NCI-H2196 treated with DMSO at 0.1 percent for 48 hours (cell line): ENCODE results near the gene LRRC36.
A peak's percentile ranks its signal among the peaks of the same experiment; 100 is the strongest.

Source experiments
- DNase-seq: peaks from one replicate; lab custom pipeline; 2025; ENCODE audit not compliant: unreplicated experiment; lab: John Stamatoyannopoulos, UW

LRRC36 gene

DNA sequence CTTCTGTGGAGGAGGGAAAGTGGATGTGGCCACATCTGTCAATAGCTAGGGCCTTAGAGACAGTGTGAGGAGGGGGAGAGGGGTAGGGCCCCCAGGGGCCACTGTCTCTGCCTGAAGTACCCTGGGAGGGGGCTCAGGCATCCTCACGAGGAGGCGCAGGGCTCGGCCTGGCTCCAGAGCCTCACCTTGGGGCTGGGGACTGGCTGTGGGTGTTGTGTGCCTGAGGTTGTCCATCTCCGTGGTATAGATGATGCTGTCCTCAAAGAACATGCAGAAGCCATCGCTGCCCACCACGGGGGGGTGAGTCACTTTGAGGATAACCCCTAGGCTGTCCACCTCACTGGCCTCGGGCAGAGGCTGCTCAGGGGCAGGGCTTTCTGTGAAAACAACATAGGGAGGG is 35.2 kb upstream of the LRRC36 start:
- DNase-seq: no peak

DNA sequence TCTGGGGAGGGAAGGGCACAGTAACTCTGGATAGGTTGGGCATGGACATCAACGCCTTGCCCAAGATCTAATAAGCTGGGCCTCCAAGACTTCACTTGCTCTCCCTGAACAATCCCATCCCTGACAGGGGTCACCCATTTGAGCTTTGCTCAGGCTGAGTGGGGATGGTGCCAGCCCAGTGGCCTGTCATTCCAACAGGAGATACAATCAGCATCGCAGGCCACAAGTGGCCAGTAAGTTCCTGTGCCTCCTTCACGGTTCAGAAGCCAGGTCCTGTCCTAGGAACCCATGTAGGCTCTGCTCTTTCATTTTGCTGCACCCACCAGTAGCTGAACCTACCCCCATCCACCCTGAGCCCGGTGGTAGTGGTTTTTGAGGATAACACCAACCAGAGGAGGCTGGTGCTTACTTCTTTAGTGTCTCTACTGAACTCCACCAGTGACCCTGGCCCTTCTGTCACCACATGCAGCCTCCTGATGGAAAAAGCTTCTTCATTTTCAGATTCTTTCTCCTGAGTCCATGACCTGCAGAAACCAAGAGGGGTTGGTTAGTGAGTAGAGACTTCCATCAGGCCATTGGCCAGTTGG is 32.4 kb upstream of the LRRC36 start:
- no peak for DNase-seq

DNA sequence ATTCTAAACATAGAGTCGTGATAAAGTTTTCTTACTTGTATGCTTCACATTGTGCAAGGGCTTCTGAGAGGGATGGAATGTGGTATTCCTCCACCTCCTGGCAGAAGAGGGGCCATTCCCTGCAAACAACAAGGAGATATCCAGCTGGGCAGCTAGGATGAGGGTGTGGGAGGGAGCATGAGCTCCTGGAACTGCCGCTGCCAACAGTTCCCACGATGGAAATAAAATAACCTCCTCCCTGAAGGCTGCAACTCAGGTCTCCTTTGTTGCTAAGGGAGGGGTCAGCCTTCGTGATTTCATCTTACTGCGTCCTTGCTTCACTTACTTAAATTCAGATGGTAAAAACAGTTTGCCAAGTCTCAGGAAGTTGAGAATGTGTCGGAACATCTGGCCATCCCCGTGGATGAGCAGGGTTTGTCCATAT is 31.7 kb upstream of the LRRC36 start:
- DNase-seq: no peak

DNA sequence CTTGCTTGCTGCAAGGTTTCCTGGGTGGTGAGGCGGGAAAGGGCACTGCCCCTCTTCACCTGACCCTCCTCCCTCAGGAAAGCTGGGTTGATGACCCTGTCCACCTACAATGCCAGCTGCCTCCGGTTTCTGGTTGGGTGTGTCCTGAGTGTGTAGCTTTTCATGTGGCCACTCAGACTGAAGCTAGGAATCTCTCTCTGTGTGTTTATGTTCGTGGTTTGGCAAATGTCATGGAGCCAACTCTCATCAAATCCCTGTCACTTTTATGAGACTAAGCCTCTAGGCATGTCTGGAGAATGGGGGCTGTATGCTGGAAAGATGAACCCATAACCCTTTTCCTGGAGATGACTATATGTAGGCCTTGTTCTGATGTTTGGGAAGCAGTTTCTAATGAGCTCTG is 30.2 kb upstream of the LRRC36 start:
- DNase-seq: no peak

DNA sequence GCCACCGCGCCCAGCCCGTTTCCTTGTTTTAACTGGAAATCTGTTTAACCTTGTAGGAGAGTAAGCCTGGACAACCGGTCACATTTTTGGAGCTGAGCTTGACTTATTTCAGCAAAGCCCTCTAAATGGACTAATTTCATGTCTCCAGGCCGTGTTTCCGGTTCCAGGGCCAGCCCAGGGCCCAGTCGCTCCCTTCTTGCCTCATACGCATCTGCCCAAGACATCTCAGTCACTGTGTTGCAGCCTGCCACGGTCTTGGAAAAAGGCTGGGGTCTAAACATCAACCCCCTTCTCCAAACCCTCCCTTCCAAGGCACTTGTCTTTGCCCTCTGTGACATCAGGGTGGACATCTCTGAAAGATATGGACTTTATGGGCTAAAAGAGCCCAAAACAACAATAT is 28.3 kb upstream of the LRRC36 start:
- DNase-seq: no peak

DNA sequence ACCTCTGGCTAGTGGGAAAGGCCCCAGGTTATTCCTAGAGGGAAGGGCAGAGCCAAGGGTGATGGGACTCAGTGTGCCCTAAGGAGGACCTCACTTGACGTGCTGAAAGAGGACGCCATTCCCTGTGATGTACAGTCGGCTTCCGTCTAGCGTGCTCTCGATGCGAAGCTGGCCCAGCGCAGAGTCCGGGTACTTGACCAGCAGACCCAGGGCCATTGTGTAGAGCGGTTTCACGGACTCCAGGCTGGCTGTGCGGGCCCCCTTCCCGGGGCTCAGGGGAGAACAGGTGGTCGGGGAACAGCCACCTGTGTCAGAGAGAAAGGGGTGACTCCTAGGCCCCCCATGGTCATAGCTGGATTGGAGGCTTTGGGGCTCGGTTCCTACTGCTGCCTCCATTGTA is 27.3 kb upstream of the LRRC36 start:
- no peak for DNase-seq

DNA sequence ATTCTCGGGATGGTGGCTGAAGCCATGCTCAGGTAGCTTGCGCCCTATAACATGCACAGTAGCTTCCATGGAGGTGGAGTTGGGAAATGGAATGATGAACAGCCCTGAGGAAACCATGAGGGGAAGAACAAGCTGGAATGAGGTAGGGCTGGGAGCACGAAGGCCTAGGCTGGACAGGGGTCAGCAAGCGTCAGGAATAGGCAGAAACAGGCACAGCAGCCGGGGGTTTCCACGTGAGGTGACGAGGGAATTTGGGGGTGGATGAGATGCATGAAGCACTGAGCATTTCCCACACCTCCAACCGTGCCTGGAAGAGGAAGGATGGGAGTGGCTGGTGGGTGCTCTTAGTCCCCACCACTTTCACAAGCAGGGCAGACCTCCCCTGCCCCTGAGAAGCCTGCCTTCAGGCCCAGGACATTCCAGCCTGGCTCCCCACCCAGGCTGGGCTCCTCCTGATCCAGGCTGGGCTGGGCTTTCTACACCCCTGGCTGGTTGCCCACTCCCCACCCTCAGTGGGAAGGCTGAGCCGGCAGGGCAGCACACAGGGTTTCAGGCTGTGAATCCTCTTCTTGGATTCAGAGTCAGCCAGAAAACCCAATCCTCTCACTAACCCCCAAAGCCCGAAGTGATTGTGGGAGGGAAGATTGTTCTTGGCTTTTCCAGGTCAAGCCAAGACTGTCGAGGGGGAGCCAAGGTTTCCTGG is 25.4 kb upstream of the LRRC36 start:
- no peak for DNase-seq

DNA sequence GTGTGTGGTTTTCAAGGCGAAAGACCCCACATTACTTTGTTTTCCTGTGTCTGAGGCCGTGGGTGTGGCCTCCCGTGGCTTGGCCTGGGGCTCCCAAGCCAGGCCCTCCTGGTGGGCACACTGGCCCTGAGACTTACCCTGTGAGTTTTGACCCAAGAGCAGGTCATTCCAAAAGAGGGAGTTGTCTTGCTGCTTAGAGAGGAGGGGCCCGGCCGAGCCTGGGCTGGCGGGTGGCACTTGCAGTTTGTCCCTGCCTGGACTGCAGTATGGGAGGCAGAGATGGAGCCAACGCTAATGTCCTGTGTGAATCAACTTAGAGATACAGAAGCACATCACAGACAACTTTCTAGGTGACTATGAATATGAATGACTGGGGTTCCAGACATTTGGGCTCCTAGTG is 24.5 kb upstream of the LRRC36 start:
- DNase-seq: no peak

DNA sequence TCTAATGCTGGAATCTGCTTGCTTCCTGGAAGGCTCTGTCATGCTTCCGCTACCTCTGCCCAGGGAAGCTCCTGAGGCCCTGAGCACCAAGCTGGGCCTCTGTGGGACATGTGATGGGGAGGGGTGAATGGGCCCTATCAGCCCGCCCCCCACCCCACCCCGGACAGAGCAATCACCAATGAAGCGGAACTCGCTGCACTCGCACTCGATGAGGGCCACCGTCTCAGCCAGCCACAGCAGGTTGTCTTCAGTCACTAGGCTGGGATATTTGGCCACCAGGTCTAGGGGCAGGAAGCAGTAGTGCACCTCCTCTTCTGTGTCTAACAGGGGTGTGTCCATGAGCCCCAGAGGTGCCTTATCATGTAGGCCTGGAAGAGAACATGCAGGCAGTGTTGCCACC is 23.6 kb upstream of the LRRC36 start:
- DNase-seq: no peak

DNA sequence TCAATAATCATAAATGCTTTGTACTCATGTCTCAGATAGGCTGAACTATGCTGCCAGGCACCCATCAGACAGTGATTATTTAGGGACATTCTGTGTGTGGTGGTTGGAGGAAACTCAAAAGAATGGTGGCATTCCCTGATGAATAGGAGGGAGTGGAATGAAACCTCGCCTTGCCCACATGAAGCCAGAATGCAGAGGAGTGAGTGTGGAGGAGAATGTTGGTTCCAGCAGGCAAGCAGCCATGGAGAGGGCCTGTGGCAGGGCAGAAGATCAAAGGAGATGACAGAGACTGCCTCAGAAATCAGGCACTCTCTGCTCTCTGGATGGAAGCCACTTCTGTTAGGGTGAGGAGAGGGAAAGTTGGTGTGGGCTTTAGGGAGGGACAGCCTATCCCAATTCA is 22.6 kb upstream of the LRRC36 start:
- no peak for DNase-seq

DNA sequence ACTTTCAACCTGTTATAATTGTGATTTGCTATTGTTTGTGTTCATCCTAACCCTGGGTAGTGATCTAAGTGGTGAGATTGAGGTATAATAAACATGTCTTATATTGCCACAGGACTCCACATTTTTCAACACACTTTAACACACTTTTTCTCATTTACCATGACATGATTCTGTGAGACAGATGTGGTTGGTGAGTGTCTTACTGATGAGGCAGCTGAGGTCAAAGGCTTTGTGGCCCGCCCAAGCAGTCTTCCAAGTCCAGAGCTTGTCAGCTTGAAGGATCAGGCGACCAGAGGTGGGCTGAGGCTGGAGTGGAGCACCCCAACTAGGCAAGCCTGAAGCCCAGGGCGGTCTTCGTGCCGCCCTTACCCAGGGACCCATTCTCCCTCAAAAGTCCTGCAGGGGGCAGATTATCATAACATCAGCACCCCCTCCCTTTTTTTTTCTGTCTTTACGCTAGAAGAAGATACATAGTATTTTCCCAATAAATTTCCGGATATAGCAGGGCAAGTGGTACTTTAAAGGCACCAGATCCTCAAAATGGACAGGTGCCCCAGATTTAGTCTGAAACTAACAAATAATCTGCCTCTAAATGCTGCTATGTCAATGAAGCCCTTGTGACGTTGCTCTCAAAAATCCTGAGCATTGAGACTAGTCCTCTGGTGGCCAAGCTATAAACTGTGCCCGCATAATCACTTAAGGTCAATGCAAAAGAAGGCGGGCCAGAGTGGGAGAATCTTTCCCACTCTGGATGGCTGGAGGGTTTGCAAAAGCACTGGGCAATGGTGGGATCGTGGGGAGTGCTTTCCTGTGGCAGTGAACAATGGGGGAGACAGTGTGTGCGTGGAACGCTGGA is 21.2 kb upstream of the LRRC36 start:
- no peak for DNase-seq

DNA sequence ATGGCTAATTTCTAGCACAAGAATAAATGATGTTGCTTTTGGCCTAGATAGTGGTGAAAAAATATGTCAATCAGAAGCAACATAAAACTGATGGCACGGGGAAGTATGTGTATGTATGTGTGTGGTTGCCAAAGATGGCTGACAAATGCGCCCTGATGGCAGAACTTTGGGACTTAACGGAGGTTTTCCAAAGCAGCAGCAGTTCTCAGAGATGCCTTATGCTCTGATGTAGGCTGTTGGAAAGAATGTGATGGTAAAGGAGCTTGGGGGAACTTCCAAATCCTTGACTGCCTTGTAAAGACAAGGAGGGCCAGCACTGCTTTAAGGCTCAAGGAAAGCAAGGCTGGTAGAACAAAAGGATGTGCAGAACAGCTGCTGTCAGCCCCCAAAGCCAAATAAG is 16.1 kb upstream of the LRRC36 start:
- DNase-seq: no peak

DNA sequence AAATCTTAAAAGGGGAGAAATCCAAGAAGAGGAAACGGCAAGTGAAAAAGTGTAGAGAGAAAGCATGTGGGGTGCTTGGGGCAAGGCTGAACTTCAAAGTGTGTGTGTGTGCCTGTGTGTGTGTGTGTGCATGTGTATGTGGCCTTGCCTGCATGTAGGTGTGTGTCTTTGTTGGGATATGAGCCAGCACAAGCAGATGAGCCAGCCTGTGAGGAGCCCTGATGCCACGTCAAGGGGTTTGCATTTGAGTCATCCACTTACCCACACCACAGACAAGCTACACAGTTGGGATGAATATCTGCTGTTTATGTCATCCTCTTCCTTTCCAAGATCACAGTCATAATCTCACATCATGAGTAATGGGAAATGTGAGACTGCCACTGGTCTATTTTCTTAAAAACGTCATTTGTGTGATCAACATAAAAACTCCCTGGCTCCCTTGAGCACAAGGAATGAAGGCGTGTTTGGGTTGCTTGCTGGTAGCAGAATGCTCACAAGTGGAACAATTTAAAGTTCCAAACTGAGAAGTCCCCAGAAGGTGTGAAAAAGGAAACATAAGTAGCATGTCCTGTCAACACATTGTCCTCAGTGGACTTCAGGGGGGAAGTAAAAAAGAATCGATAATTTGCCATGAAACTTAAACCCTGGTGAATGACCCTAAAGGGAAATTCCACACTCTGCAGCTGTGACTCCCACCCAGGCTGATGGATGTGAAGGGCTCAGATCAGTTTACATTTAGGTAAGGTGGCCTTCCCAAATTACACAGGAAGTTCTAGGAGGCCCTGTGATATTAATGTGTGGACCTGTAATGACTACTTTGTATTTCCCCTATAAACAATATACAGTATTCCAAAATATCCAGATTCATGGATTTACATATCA is 14.8 kb upstream of the LRRC36 start:
- peak; percentile 22 for DNase-seq

DNA sequence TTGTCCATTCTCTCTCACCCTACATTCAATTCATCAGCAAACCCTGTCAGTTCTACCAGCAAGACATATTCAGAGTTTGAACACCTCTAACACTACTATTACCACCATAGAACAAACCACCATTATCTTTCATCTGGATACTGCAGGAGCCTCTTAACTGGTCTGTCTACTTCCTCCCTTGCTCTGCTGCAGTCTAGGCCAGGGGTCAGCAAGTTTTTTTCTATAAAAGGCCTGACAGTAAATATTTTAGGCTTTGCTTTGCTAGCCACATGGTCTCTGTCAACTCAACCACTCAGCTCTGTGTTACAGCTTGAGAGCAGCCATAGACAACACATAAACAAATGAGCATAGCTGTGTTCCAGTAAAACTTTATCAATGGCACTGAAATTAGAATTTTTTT is 13.9 kb upstream of the LRRC36 start:
- no peak for DNase-seq

DNA sequence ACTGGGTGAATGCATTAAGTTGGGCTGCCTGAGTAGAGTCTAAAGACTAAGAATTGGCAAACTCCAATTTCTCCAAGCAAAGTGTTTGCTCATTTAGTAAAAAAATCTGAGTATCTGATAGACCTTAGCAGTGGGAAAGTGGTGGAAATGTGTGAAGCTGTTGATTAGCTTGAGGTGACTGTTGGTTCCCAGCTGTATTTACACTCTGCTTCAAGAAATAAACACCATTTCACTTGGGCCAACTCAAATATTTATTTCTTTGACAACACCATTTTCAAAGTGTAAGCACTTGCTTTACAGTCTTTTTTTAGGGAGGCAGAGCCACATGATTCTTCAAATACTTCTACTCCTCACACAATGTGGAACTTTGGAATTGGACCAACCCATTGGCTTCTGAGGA is 8.8 kb upstream of the LRRC36 start:
- no peak for DNase-seq

DNA sequence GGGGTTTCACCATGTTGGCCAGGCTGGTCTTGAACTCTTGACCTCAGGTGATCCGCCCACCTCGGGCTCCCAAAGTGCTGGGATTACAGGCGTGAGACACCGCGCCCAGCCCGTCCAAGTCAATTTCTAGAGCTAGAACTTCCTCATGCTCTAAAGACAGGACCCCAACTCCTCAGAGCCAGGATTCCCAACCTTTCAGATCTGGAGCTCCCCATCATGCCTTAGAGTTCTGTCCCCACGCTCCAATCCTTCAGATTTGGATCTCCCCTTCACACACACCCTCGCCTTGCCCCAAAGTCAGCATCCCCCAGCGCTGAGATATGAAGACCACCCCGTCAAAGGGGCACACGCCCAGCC is 522 bp upstream of the LRRC36 start:
- no peak for DNase-seq

DNA sequence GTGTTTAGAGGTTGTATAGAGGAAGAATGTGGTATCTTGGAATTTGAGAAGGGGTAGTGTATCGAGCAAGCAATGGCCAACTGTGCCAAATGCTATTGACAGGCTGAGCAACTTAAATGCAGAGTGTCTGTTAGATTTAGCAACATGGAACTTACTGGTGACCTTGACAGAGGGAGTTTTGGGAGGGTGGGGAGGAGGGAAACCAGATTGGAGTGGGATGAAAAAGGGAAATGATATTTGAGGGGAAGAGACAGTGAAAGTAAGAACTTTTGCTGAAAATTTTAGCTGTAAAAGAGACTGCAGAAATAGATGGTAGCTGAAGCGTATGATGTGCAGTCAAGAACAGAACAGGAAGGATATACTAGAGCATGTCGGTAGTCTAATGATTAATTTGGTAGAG is 1.1 kb downstream of the LRRC36 start:
- DNase-seq: no peak

DNA sequence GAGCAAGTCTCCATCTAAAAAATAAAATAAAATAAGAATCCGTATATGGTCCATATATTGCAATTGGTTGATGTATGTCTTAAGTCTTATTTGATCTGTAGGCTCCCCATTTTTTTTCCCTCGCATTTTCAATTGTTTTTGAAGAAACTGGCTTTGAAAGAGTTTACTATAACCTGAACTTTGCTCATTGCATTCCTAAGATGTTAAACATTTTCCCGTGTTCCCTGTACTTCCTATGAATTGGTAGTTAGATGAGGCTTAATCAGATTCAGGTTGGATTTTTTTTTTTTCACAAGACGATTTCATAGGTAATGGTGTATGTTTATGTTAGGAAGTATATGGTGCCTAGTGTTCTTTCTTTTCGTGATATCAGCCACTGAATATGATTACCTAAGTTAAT is 3.3 kb downstream of the LRRC36 start:
- DNase-seq: no peak

DNA sequence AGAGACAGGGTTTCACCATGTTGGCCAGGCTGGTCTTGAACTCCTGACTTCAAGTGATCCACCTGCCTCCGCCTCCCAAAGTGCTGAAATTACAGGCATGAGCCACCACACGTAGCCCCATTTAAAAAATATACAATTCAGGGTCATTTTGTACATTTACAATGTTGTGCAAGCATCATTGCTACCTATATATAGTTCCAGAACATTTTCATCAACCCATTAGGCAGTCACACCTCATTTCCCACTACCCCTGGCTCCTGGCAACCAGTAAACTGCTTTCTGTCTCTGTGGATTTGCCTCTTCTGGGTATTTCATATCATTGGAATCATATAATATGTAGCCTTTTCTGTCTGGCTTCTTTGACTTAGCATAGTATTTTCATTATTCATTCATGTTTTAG is 6.7 kb downstream of the LRRC36 start:
- DNase-seq: no peak

DNA sequence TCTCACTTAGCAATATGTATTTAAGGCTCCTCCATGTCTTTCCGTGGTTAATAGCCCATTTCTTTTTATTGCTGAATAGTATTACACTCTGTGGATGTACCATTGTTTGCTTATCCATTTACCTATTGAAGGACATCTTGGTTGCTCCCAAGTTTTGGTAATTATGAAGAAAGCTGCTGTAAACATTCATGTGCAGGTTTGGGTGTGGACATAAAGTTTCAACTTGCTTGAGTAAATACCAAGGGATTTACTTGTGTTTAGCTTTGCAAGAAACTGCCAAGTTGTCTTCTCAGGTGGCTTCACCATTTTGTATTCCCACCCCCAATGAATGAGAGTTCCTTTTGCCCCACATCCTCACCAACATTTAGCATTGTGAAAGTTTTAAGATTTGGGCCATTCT is 9.5 kb downstream of the LRRC36 start:
- no peak for DNase-seq

DNA sequence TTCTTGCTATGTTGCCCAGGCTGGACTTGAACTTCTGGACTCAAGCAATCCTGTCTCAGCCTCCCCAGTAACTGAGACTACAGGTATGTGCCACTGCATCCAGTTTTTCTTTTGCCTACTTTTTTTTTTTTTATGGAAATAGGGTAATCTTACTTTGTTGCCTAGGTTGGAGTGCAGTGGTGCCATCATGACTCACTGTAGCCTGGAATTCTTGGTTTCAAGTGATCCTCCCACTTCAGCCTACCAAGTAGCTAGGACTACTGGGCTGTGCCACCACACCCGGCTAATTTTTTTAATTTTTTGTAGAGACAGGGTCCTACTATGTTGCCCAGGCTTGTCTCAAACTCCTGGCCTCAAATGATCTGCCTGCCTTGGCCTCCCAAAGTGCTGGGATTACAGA is 10.0 kb downstream of the LRRC36 start:
- DNase-seq: no peak
